Mesendoderm (in vitro differentiated cells): ENCODE data around the gene GATC.

Experiments
- DNase-seq: peaks from one replicate; pipeline ENCODE4 v3.0.0; 2013
- H2AK5ac ChIP-seq: 2 replicates; pipeline ENCODE4 v1.6.1; 2013; ENCODE audit warnings: low read length, inconsistent platforms
- H2BK120ac ChIP-seq: 2 replicates; pipeline ENCODE4 v1.6.1; 2013; ENCODE audit warnings: low read depth, mild to moderate bottlenecking, low read length, moderate library complexity, mixed read lengths
- H2BK15ac ChIP-seq: replicated peaks from 2 replicates; pipeline ENCODE4 v1.6.1; 2013; ENCODE audit warnings: low read depth, mild to moderate bottlenecking, moderate library complexity
- H2BK5ac ChIP-seq: 2 replicates; pipeline ENCODE4 v1.6.1; 2013; ENCODE audit warnings: low read length, inconsistent platforms
- H3K18ac ChIP-seq: 2 replicates; pipeline ENCODE4 v1.6.1; 2013; ENCODE audit warnings: mild to moderate bottlenecking, low read length, mixed read lengths
- H3K23ac ChIP-seq: one replicate; pipeline ENCODE4 v1.6.1; 2013; ENCODE audit warnings: low read length
- H3K27ac ChIP-seq: 2 replicates; pipeline ENCODE4 v1.5.1; 2013; ENCODE audit warnings: low read depth, mild to moderate bottlenecking, inconsistent platforms, low read length, moderate library complexity
- H3K27me3 ChIP-seq: 2 replicates; pipeline ENCODE4 v1.6.1; 2013; ENCODE audit warnings: low read length, control low read depth, mild to moderate bottlenecking, inconsistent platforms; ENCODE audit not compliant: insufficient read depth, poor library complexity
- H3K36me3 ChIP-seq: 2 replicates; pipeline ENCODE4 v1.6.1; 2013; ENCODE audit warnings: low read length, inconsistent platforms; ENCODE audit not compliant: control insufficient read depth, insufficient read depth
- H3K4ac ChIP-seq: one replicate; pipeline ENCODE4 v1.6.1; 2013; ENCODE audit warnings: low read depth, mild to moderate bottlenecking, low read length, moderate library complexity
- H3K4me1 ChIP-seq: 2 replicates; pipeline ENCODE4 v1.6.1; 2013; ENCODE audit warnings: low read depth, low read length, inconsistent platforms; ENCODE audit not compliant: control insufficient read depth
- H3K4me2 ChIP-seq: 2 replicates; pipeline ENCODE4 v1.6.1; 2013; ENCODE audit warnings: low read length
- H3K4me3 ChIP-seq: 2 replicates; pipeline ENCODE4 v1.5.1; 2013; ENCODE audit warnings: mild to moderate bottlenecking, low read length
- H3K56ac ChIP-seq: one replicate; pipeline ENCODE4 v1.6.1; 2013; ENCODE audit warnings: low read length
- H3K79me1 ChIP-seq: 2 replicates; pipeline ENCODE4 v1.6.1; 2013; ENCODE audit warnings: low read length, inconsistent platforms
- H3K79me2 ChIP-seq: 2 replicates; pipeline ENCODE4 v1.6.1; 2013; ENCODE audit warnings: mild to moderate bottlenecking, low read length; ENCODE audit not compliant: control insufficient read depth, insufficient read depth
- H3K9ac ChIP-seq: 2 replicates; pipeline ENCODE4 v1.6.1; 2013; ENCODE audit warnings: low read length, inconsistent platforms
- H4K5ac ChIP-seq: one replicate; pipeline ENCODE4 v1.6.1; 2013; ENCODE audit warnings: low read length
- H4K8ac ChIP-seq: one replicate; pipeline ENCODE4 v1.6.1; 2013; ENCODE audit warnings: low read depth, mild to moderate bottlenecking, control low read depth, low read length, moderate library complexity
- WGBS: extraction: QIAGEN DNeasy Blood & Tissue Kit; methylation state at CpG from one replicate; pipeline ENCODE4 v1.1.7; 2013; ENCODE audit warnings: low lambda C conversion rate, missing lambda C conversion rate; ENCODE audit not compliant: insufficient coverage; ENCODE audit errors: extremely low coverage; 5-methylcytosine and 5-hydroxymethylcytosine counted together

GATC gene

DNA sequence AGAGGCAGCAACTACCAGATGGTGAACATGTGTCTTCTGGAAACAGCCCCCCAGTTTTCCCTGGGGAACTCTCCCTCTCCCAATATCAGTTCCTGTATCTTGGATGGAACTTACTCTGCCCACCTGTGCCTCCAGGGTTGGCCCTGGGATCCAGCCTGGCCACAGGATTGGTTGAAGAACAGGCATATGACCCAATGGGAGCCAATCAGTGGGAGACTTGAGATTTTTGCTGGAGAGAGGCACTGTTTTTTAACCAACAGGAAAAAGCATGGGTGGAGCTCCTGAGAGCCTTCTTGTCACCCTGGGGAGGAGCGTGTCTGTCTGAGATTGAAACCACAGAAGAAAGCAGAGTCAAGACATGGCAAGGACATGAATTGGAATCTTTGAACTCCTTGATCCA lies 42.0 kb upstream of the GATC start:
- Histone ChIP-seq H2AK5ac (no peak overlapping the region), H3K79me2 (no peaks in the 10 kb centered on the region)

DNA sequence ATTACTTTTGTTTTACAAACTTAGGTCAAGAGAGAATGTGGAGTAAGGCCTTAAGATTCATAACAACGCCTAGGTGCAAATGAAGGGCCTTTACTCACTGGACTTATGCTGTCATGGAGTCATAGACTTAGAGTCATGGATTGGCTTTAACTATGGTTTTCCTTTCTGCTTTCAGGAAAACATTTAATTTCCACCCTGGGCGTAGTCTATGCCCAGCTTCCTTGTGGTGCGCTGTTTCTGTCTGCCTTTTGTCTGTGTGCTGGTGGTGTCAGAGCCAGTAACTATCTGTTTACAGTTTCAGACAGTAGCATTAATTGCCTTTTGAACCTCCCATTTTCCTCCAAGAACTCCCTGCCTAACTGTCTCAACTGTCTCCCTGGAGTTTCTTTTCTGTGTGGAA lies 40.2 kb upstream of the GATC start:
- Histone ChIP-seq H4K8ac (no peak overlapping the region), H3K27me3 (no peaks in the 10 kb centered on the region), H3K18ac (no peak overlapping the region), H3K4me2 (no peak overlapping the region), H2BK15ac (no peak overlapping the region), H3K4ac (no peak overlapping the region), H3K79me2 (no peaks in the 10 kb centered on the region), H3K56ac (no peak overlapping the region), H3K27ac (no peak overlapping the region), H3K36me3 (no peaks in the 10 kb centered on the region), H2BK120ac (no peak overlapping the region), H3K79me1 (no peaks in the 10 kb centered on the region), H3K23ac (no peak overlapping the region), H2BK5ac (no peak overlapping the region), H3K4me1 (no peaks in the 10 kb centered on the region), H3K4me3 (no peak overlapping the region), H4K5ac (no peak overlapping the region), H2AK5ac (no peak overlapping the region), H3K9ac (no peak overlapping the region)
- no peak for DNase-seq
- no CpG with 5 or more reads among the region's 3 CpGs for WGBS

More for the DNA sequence above, 42.0 kb upstream of the GATC start:
- Histone ChIP-seq H3K27me3 (no peaks in the 10 kb centered on the region), H3K36me3 (no peaks in the 10 kb centered on the region), H4K5ac (no peak overlapping the region), H3K4ac (no peak overlapping the region), H3K56ac (no peak overlapping the region), H3K4me3 (no peak overlapping the region), H3K4me1 (no peaks in the 10 kb centered on the region), H2BK15ac (no peak overlapping the region), H3K4me2 (no peak overlapping the region), H2BK120ac (no peak overlapping the region), H3K18ac (no peak overlapping the region), H2BK5ac (no peak overlapping the region), H3K27ac (no peak overlapping the region), H3K9ac (no peak overlapping the region), H3K79me1 (no peaks in the 10 kb centered on the region), H3K23ac (no peak overlapping the region), H4K8ac (no peak overlapping the region)
- no peak for DNase-seq
- no CpG with 5 or more reads among the region's 1 CpG for WGBS

DNA sequence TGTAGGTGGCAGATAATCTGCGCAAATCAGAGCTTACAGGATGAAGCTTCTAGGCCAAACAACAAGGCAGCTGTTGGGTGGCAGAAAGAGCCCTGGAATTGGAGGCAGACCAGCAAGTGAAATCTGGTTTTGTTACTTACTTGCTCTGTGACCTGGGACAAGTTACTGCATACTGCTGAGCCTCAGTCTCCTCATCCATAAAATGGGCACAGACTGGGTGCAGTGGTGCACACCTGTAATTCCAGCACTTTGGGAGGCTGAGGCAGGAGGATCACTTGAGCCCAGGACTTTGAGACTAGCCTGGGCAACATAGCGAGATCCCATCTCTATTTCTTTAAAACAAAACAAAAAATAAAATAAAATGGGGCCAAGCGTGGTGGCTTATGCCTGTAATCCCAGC lies 39.7 kb upstream of the GATC start:
- Histone ChIP-seq H3K79me2 (no peaks in the 10 kb centered on the region), H3K27ac (no peak overlapping the region), H3K9ac (no peak overlapping the region), H2BK15ac (no peak overlapping the region), H3K18ac (no peak overlapping the region), H3K27me3 (no peaks in the 10 kb centered on the region), H4K8ac (no peak overlapping the region), H4K5ac (no peak overlapping the region), H3K79me1 (no peaks in the 10 kb centered on the region), H2AK5ac (no peak overlapping the region), H3K4me2 (no peak overlapping the region), H3K36me3 (no peaks in the 10 kb centered on the region), H3K4me3 (no peak overlapping the region), H3K4me1 (no peaks in the 10 kb centered on the region), H3K23ac (no peak overlapping the region), H3K4ac (no peak overlapping the region), H3K56ac (no peak overlapping the region), H2BK5ac (no peak overlapping the region), H2BK120ac (no peak overlapping the region)
- no peak for DNase-seq
- WGBS = no CpG with 5 or more reads among the region's 3 CpGs

DNA sequence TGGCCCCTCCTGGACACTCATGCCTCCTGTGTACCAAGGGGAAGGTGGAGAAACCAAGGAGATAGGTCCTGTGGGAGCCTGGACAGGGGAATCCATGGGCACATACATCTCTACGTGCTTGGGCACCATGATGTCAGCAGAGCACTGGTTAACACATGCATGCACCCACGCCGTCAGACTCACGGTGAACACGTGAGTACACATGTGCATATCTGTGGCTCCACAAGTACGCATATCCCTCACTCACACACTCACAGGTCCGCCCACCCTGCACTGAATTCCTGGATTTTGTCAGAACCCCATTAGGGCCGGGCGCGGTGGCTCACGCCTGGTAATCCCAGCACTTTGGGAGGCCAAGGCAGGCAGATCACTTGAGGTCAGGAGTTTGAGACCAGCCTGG lies 37.5 kb upstream of the GATC start:
- Histone ChIP-seq H3K27ac (no peak overlapping the region), H3K79me1 (no peaks in the 10 kb centered on the region), H2BK120ac (no peak overlapping the region), H3K56ac (no peak overlapping the region), H4K5ac (no peak overlapping the region), H3K4me2 (no peak overlapping the region), H3K36me3 (no peaks in the 10 kb centered on the region), H3K18ac (no peak overlapping the region), H3K9ac (no peak overlapping the region), H3K23ac (no peak overlapping the region), H2AK5ac (no peak overlapping the region), H3K27me3 (no peaks in the 10 kb centered on the region), H2BK15ac (no peak overlapping the region), H3K79me2 (no peaks in the 10 kb centered on the region), H3K4ac (no peak overlapping the region), H4K8ac (no peak overlapping the region), H3K4me3 (no peak overlapping the region), H3K4me1 (no peaks in the 10 kb centered on the region), H2BK5ac (no peak overlapping the region)
- WGBS = no CpG with 5 or more reads among the region's 11 CpGs
- no peak for DNase-seq

GRCh38 chr12:120412421-120412820 lies 33.8 kb upstream of the GATC start:
- no peaks in the 10 kb centered on the region for H3K4me1 ChIP-seq
- no peaks in the 10 kb centered on the region for H3K27me3 ChIP-seq

DNA sequence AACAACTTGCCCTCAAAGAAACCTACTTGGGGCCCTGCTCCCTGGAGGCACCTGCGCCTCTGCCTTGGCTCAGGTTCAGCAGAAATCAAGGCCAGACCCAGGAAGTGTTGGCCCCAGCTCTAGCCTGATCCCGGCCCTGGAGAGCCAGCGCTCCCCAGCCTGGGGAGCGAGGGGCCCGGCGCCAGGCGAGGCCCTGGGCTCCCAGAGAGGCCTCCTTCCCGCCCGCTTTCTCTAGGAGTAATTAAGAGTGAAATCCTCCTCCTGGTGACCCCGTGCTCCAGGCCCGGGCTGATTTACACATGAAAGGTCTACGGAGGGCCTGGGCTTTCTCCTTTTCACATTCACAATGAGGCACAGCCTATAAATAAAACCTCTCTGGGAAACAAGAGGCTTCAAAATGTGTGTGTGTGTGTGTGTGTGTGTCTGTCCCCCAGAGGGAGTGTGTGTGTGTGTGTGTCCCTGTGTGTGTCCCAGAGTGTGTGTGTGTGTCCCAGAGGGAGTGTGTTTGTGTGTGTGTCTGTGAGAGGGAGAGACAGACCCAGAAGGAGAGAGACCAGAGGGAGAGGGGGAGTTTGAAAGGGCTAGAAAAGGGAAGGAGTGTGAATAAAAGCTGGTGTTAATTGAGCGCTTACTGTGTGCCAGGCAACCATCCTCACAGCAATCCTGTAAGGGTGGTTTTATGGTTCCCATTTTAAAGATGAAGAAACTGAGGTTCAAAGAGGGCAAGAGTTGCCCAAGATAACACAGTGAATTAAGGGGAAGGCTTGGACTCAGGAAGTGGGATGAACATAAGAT lies 32.1 kb upstream of the GATC start:
- H3K56ac ChIP-seq = peak overlapping the region; percentile 62
- no peaks in the 10 kb centered on the region for H3K27me3 ChIP-seq
- no peaks in the 10 kb centered on the region for H3K36me3 ChIP-seq
- H2AK5ac ChIP-seq = no peak overlapping the region
- H3K18ac ChIP-seq = no peak overlapping the region
- H3K79me1 ChIP-seq = no peaks in the 10 kb centered on the region
- H3K4ac ChIP-seq = no peak overlapping the region
- no peak overlapping the region for H2BK5ac ChIP-seq
- no peaks in the 10 kb centered on the region for H3K79me2 ChIP-seq
- H3K9ac ChIP-seq = peak overlapping the region; percentile 17
- no peaks in the 10 kb centered on the region for H3K4me1 ChIP-seq
- H3K4me2 ChIP-seq = no peak overlapping the region
- H3K23ac ChIP-seq = no peak overlapping the region
- WGBS = no CpG with 5 or more reads among the region's 13 CpGs
- H2BK15ac ChIP-seq = no peak overlapping the region
- no peak overlapping the region for H4K5ac ChIP-seq
- no peak overlapping the region for H3K27ac ChIP-seq
- peak; percentile 80 for DNase-seq
- no peak overlapping the region for H3K4me3 ChIP-seq
- no peak overlapping the region for H2BK120ac ChIP-seq
- no peak overlapping the region for H4K8ac ChIP-seq

More at GRCh38 chr12:120412421-120412820, 33.8 kb upstream of the GATC start:
- H3K27ac ChIP-seq = no peak overlapping the region
- no peak overlapping the region for H3K4me3 ChIP-seq
- H2BK15ac ChIP-seq = no peak overlapping the region
- no peaks in the 10 kb centered on the region for H3K79me1 ChIP-seq
- H3K79me2 ChIP-seq = no peaks in the 10 kb centered on the region
- no peak for DNase-seq
- H4K5ac ChIP-seq = no peak overlapping the region
- H3K18ac ChIP-seq = no peak overlapping the region
- no peak overlapping the region for H4K8ac ChIP-seq
- no peak overlapping the region for H2BK5ac ChIP-seq
- H3K9ac ChIP-seq = no peak overlapping the region
- H3K4ac ChIP-seq = no peak overlapping the region
- H2BK120ac ChIP-seq = no peak overlapping the region
- no peak overlapping the region for H3K4me2 ChIP-seq
- no peak overlapping the region for H2AK5ac ChIP-seq
- H3K56ac ChIP-seq = no peak overlapping the region
- no peaks in the 10 kb centered on the region for H3K36me3 ChIP-seq
- no peak overlapping the region for H3K23ac ChIP-seq
- WGBS = no CpG with 5 or more reads among the region's 7 CpGs
